ENCODE results near the gene HPGDS. TPM values are rescaled to one million over a fixed set of nuclear protein-coding genes. Genes with fewer than 3 reads are reported as not detected.

The HPGDS gene
- total and polyA plus RNA-seq, 2 of the 13 experiments (the other 11 are each of a cell fraction or from before 2014, with no cell fraction given) = not detected

- H3K4me3 ChIP-seq (replicated peaks in 1 of 3; ENCODE audit: insufficient read depth in 1 of 3, low read depth in 2 of 3, low read length in 3 of 3) = no peak overlapping the region
- 26% methylated on average over 4 of the region's 4 CpGs for WGBS (ENCODE audit: low lambda C conversion rate)
- ChIA-PET POLR2A (no interaction called here), CTCF (ENCODE audit: low intra/inter-chr PET ratio, low total read pairs) (no interaction called here)
- no peaks in the 10 kb centered on the region for H3K79me2 ChIP-seq (ENCODE audit: insufficient read depth, low read length)
- H4K20me1 ChIP-seq (ENCODE audit: insufficient read depth, low read length) = no peaks in the 10 kb centered on the region
- no peak overlapping the region for H3K4me2 ChIP-seq (ENCODE audit: low read depth, low read length)
- TF ChIP-seq SIN3B (IDR thresholded peaks at IDR 0.05; ENCODE audit: low read length) = no peak
- no peak for TF ChIP-seq KLF6 (CRISPR knock-in tag; IDR thresholded peaks at IDR 0.05)
- no peak for TF ChIP-seq ZNF367 (CRISPR knock-in tag; IDR thresholded peaks at IDR 0.05; ENCODE audit: borderline replicate concordance)
- TF ChIP-seq FOSL2 (CRISPR knock-in tag; IDR thresholded peaks at IDR 0.05) = no peak
- no peak for TF ChIP-seq HDAC1 (CRISPR knock-in tag; IDR thresholded peaks at IDR 0.05)
- no peak for TF ChIP-seq DMTF1 (CRISPR knock-in tag; IDR thresholded peaks at IDR 0.05)
- TF ChIP-seq RFX1 (IDR thresholded peaks at IDR 0.05) = no peak
- no peak for TF ChIP-seq NR3C1 (CRISPR knock-in tag; IDR thresholded peaks at IDR 0.05)
- TF ChIP-seq ZBTB3 (CRISPR knock-in tag; IDR thresholded peaks at IDR 0.05; ENCODE audit: borderline replicate concordance, low read depth) = no peak
- no peak for TF ChIP-seq ZNF180 (CRISPR knock-in tag; IDR thresholded peaks at IDR 0.05; ENCODE audit: borderline replicate concordance, low read depth)
- TF ChIP-seq RAD51 (IDR thresholded peaks at IDR 0.05; ENCODE audit: borderline replicate concordance) = no peak
- TF ChIP-seq NFE2L2 (IDR thresholded peaks at IDR 0.05; ENCODE audit: low read length) = no peak
- no peak for TF ChIP-seq ZNF205 (CRISPR knock-in tag; IDR thresholded peaks at IDR 0.05)
- no peak for TF ChIP-seq CHD4 (IDR thresholded peaks at IDR 0.05; ENCODE audit: borderline replicate concordance, low read length)
- no peak for TF ChIP-seq ZNF775 (CRISPR knock-in tag; IDR thresholded peaks at IDR 0.05; ENCODE audit: borderline replicate concordance)
- no peak for TF ChIP-seq RFX3 (CRISPR knock-in tag; IDR thresholded peaks at IDR 0.05)
- H3K9me3 ChIP-seq (ENCODE audit: low read length) = no peaks in the 10 kb centered on the region
- no peak for FAIRE-seq
- no peaks in the 10 kb centered on the region for H3K4me1 ChIP-seq (ENCODE audit: insufficient read depth, low read length)
- no peak overlapping the region for H3K27ac ChIP-seq (ENCODE audit: extremely low read length, insufficient read depth, low read length)
- no peaks in the 10 kb centered on the region for H3K36me3 ChIP-seq (replicated peaks in 1 of 2; ENCODE audit: control insufficient read depth in 1 of 2, insufficient read depth in 2 of 2, low read length in 2 of 2)
- no peaks in the 10 kb centered on the region for H3K27me3 ChIP-seq (ENCODE audit: control insufficient read depth in 1 of 2, insufficient read depth in 2 of 2, low read length in 2 of 2)
- intact Hi-C loops (cut with micrococcal nuclease; ENCODE audit: unreplicated experiment) = no loop called here
- H3K9ac ChIP-seq (ENCODE audit: insufficient read depth, low read depth, low read length) = no peak overlapping the region
- DNase-seq (ENCODE audit: low spot score) = no peak
- BruUV-seq (replicated peaks) = no TSS peak
- no peak overlapping the region for H2AFZ ChIP-seq (ENCODE audit: low read length)
- in situ Hi-C loops (cut with HindIII; ENCODE audit: extremely low pct_ligation_motif_present, low pct_unique_long_range_greater_than_20kb) = no loop called here
- ATAC-seq = no peak
These were observed 20.6 kb upstream of the HPGDS start for GRCh38 chr4:94363136-94363655.

Measured in HepG2 (cell line).